Measurements from ENCODE around the gene F5.

GRCh38 chr1:169494343-169494742 lies 91.9 kb downstream of the F5 start:
- TF ChIP-seq CTCF (conservative IDR thresholded peaks at IDR 0.05 in 1 of 2, IDR thresholded peaks at IDR 0.05 in 1 of 2; ENCODE audit: low read depth in 1 of 2, low read length in 2 of 2) (no peak), EZH2 (IDR thresholded peaks at IDR 0.05; ENCODE audit: low read length, missing control alignments) (no peak)
